ENCODE results near the gene VDAC1.
A peak's percentile ranks its signal among the peaks of the same experiment; 100 is the strongest.
"Not testable (repeated sequence)": the region's sequence is repeated elsewhere in the genome, so short reads cannot be mapped to it uniquely, and the experiment has no call there.

Gene VDAC1

GRCh38 chr5:133967698-133968203 is 37.0 kb downstream of the VDAC1 start:
- DNase-seq (ENCODE audit: low spot score): no peak

GRCh38 chr5:133967124-133967523 is 37.7 kb downstream of the VDAC1 start:
- DNase-seq (ENCODE audit: low spot score): no peak

DNA sequence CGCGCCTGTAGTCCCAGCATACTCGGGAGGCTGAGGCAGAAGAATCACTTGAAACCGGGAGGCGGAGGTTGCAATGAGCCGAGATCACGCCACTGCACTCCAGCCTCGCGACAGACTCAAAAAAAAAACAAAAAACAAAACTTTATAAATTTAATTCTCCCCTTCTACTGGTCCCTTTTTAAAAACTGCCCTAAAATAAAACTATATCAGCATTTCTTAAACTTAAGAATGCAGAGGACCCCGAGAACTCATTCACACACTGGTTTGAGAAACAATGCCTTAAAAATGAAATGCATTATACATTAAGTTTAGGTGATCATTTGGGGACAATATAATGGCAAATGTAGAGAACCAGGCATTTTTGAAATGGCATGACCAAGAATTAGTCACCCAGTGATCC is 38.7 kb downstream of the VDAC1 start:
- DNase-seq (ENCODE audit: low spot score): no peak

DNA sequence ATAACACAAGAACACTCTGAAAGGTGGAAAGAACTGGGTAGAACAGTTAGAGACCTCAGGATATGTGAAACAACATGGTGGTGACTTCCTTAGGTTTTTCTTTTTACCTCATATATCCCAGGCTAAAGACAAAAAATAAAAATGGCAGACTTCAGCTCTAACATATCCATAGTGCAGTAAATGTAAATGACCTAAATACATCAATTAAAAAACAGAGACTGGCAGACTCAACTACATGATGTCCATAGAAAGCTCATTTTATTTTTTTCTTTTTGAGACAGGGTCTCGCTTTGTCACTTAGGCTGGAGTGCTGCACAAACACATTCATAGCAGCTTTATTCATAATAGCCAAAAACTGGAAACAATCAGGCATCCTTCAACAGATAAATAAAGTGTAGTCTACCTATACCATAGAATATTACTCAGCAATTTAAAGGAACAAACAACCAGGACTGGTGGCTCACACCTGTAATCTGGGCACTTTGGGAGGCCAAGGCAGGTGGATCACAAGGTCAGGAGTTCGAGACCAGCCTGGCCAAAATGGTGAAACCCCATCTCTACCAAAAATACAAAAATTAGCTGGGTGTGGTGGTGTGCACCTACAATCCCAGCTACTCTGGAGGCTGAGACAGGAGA is 41.2 kb downstream of the VDAC1 start:
- no peak for DNase-seq (ENCODE audit: low spot score)

DNA sequence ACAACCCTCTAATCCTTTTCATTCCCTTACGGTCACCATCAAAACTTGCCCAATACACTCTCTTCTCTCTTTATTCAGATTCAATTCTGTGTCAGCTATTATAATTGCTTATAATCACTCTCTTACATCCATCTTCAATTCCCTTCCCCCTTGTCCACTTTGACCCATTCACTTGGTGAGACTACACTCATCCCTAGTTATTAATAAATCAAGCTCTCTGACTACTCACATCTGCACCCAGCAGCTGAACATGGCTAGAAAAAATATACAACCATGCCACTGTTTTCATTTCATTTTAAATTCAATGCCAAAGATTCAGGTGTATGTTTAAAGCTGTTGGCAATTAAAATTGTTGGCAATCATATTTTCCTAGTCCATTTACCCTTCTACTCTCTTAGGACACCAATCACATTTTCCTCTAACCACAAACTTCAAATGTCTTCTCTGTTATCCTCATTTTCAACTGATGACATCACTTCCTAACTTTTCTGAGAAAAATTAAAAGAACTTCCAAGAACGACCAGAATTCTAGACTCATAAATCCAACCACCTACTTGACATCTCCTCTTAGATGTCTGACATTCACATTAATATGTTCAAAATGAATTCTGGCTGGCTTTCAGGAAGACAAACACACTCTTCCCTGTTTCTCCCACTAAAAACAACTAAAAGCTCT is 41.8 kb downstream of the VDAC1 start:
- no peak for DNase-seq (ENCODE audit: low spot score)

- DNase-seq (ENCODE audit: low spot score): no peak
Observed at GRCh38 chr5:133962131-133962530, 42.6 kb downstream of the VDAC1 start.

GRCh38 chr5:133959643-133960042 is 45.1 kb downstream of the VDAC1 start:
- no peak for DNase-seq (ENCODE audit: low spot score)

DNA sequence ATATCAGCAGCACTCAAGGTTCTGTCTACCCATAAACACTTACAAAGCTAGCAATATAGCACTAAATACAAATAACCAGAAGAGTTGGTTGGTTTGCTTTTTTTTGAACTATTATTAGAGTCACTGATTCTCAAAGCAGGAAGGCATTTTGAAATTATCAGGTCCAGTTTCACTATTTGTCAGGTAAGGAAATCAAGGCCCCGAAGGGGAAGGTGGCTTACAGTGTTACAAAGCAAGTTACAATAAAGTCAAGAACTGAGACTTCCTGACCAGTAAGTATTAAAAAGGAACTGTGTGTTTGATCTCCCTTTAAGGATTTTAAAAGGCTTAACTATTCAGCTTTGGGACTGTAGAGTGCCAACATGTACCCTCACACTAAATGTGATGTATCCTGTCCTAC is 47.2 kb downstream of the VDAC1 start:
- no peak for DNase-seq (ENCODE audit: low spot score)

GRCh38 chr5:133957080-133957479 is 47.7 kb downstream of the VDAC1 start:
- DNase-seq (ENCODE audit: low spot score): no peak

DNA sequence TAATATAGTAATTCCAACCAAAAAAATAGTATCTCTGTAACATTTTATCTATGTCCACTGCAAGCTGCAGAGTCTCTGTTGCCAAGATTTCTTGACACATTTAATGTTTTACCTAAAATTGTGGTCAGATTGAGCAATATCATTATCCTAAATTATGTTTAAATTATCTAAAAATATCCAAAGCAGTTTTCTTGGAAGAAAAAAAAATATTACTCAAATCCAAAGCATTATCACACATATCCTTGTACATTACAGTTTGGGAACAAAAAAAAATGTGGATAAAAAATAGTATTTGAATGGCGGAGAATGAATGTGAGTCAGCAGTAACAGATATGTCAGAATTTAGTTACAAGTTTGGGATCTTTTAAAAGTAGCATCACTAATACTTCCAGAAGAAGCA is 48.6 kb downstream of the VDAC1 start:
- DNase-seq (ENCODE audit: low spot score): not testable (repeated sequence)

DNA sequence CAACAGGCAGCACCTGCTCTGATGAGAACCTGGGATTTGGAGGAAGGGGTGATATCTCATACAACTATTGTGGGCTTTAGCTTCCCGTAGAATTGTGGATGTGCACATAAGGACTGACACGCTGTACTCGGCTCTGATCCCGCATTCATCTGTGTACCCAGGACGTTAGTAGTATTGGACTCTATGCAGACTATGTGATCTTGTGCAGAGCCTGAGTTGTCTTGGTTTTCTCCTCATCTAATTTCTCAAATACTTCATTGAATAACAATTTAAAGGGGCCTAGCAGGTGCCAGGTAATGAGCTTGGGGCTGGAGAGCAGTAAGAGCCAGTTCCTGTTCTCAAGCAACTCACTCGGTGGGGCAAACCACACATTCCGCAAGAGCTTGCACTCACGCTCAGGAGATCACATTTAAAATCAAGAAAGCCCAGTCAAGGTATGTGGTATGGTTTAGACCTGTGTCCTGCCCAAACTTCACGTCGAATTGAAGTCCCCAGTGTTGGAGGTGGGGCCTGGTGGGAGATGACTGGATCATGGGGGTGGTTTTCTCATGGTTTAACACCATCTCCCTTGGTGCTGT is 51.1 kb downstream of the VDAC1 start:
- DNase-seq (ENCODE audit: low spot score): no peak

GRCh38 chr5:133952729-133953567 is 51.8 kb downstream of the VDAC1 start:
- DNase-seq (ENCODE audit: low spot score): peak; percentile 69

- DNase-seq (ENCODE audit: low spot score): no peak
Observed at GRCh38 chr5:133950821-133951612, 53.8 kb downstream of the VDAC1 start.

DNA sequence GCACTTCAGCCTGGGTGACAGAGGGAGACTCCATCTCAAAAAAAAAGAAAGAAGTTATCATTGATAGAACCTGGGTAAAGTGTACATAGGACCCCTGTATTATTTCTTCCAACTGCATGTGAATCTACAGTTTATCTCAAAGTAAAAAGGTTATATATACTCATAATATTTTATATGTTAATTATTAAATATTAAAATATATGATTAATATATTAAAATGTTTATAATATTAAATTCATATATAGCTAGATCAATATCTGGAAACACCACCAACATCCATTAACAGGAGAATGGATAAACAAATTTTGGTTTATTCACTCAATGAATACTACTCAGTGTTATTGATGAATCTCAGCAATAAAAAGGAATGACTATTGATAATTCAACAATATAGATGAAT is 56.1 kb downstream of the VDAC1 start:
- DNase-seq (ENCODE audit: low spot score): no peak

- no peak for DNase-seq (ENCODE audit: low spot score)
Observed at GRCh38 chr5:133947431-133947841, 57.3 kb downstream of the VDAC1 start.

DNA sequence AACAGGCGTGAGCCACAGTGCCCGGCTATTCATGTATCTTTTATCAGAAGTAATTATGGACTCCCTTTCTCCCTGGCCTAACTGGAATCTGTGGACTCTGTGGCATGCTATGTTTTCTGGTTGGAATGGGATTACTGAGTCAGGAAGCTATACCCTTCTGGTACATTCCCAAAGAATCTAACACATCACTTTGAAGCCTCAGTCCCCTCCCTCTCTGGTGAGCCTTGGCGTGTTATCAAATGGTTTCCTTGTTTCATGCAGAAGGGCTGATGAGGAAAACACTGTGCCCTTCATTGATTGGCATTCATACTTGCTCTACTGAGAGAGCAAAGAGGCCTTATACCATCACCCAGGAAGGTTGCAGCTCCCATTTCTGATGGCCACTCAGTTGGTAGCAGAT is 59.2 kb downstream of the VDAC1 start:
- DNase-seq (ENCODE audit: low spot score): peak; percentile 51

DNA sequence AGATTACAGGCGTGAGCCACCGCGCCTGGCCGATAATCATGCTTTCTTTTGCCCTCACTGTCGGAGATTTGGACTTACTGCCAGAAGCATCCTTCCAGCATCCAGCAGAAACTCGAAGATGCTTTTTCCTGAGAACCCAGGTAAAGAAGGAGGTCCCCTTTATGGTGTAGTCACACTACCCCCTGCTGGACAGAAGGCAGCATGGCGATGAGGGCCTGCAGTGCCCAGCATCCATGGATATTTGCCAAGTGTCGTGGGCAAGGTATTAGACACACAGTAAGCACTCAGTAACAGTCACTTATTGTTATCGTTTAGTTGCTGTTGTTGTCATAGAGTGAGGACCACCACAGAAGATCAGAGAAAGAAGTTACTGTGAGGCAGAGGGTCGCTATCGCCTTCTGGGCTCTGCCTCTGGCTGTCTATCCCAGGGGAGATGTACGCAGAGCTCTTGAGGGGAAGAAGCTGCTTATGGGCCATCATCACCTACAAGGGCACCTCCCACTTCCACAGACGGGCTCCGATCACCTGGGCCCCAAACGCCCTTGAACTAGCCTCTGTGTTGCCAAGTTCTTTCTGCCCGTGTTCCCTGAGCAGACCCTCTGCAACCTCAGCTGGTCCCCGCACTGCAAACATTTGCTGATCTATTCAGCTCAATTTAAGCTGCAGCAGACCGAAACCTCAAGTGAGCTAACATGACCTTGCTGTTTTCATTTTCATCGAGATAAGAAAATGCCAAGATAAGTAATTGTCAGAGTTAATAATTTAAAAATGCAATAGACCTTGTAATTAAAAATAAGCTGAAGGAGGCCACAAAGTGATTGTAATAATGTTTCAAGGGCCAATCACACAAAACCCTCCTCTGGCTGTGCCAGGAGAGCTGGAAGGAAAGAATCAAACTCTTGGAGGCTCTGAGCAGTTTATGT is 60.3 kb downstream of the VDAC1 start:
- DNase-seq (ENCODE audit: low spot score): peak; percentile 75

DNA sequence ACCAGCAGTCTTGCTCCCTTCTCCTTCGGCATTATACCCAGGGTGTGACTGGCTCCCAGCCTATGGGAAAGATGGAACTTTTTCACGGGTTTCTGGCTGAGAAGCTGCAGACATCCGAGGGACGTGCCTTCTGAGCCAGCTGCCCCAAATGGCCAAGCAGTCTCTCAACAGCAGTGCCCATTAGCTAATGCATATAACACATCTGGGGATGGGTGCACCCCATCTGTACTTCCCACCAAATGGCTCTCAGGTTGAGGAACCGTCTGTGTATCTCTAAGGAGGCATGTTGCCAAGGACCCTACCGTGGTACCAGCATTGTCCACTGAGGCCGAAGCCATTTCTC is 61.3 kb downstream of the VDAC1 start:
- no peak for DNase-seq (ENCODE audit: low spot score)

GRCh38 chr5:133942614-133943474 is 61.9 kb downstream of the VDAC1 start:
- no peak for DNase-seq (ENCODE audit: low spot score)

Measured in Ammon's horn (tissue), 1 donor.